H1 (cell line): ENCODE data around the gene IL31RA. TPM values are rescaled to one million over a fixed set of nuclear protein-coding genes. Genes with fewer than 3 reads are reported as not detected.

Experiments
- CTCF ChIA-PET: fragments of 300-600 bp; sonication (Branson Sonifier 250); formaldehyde crosslinking; loops from one replicate; lab custom pipeline; 2021; ENCODE audit not compliant: partially characterized antibody; lab: Charles Lee
- POLR2A ChIA-PET: fragments of 300-600 bp; sonication (Branson Sonifier 250); formaldehyde crosslinking; loops from one replicate; lab custom pipeline; 2021; ENCODE audit warnings: inconsistent platforms; ENCODE audit not compliant: partially characterized antibody; lab: Charles Lee
- DNase-seq, 2 experiments: peaks; one replicate each; pipeline versions ENCODE4 v3.0.0 to v3.0.0-alpha.2; 2010 to 2022; ENCODE audit warnings: low spot score in 2 of 2, low read depth in 1 of 2, mixed read lengths in 1 of 2
- FAIRE-seq: peaks from 2 replicates; lab custom pipeline; 2011; peaks lifted over from hg19 to GRCh38; lab: Jason Lieb, UNC
- H2AFZ ChIP-seq: 2 replicates; pipeline ENCODE4 v1.8.1; 2012; ENCODE audit warnings: low read length, inconsistent platforms
- H2AK5ac ChIP-seq: 2 replicates; pipeline ENCODE4 v1.6.1; 2013; ENCODE audit warnings: low read depth, low read length
- H2BK120ac ChIP-seq: replicated peaks from 2 replicates; pipeline ENCODE3; 2013; ENCODE audit warnings: low read depth, low read length, inconsistent platforms
- H2BK12ac ChIP-seq: 2 replicates; pipeline ENCODE4 v1.6.1; 2013; ENCODE audit warnings: low read depth, low read length
- H2BK15ac ChIP-seq: 2 replicates; pipeline ENCODE4 v1.6.1; 2013; ENCODE audit warnings: low read length
- H2BK20ac ChIP-seq: 2 replicates; pipeline ENCODE4 v1.6.1; 2013; ENCODE audit warnings: low read length
- H2BK5ac ChIP-seq: 2 replicates; pipeline ENCODE4 v1.6.1; 2013; ENCODE audit warnings: low read depth, low read length
- H3K14ac ChIP-seq: 2 replicates; pipeline ENCODE4 v1.6.1; 2013; ENCODE audit warnings: inconsistent platforms; ENCODE audit not compliant: insufficient read length
- H3K18ac ChIP-seq: 2 replicates; pipeline ENCODE4 v1.6.1; 2013; ENCODE audit warnings: low read length; ENCODE audit errors: extremely low read depth
- H3K23ac ChIP-seq: 2 replicates; pipeline ENCODE4 v1.6.1; 2013; ENCODE audit warnings: inconsistent platforms; ENCODE audit not compliant: insufficient read length
- H3K23me2 ChIP-seq: 2 replicates; pipeline ENCODE4 v1.6.1; 2013; ENCODE audit warnings: low read depth, low read length
- H3K27ac ChIP-seq: 2 replicates; pipeline ENCODE4 v1.6.1; 2011; ENCODE audit warnings: low read depth, low read length, inconsistent platforms
- H3K27me3 ChIP-seq, 4 experiments: replicated peaks in 1 of 4; 1 replicate in 1 of 4; 2 replicates in 3 of 4; pipeline versions ENCODE4 v1.6.1 to v1.8.1; 2011 to 2013; ENCODE audit warnings: low read length in 3 of 4, mild to moderate bottlenecking in 3 of 4, inconsistent platforms in 2 of 4, mixed read lengths in 2 of 4, moderate library complexity in 1 of 4; ENCODE audit not compliant: control insufficient read depth in 3 of 4, insufficient read depth in 3 of 4; ENCODE audit errors: extremely low read depth in 1 of 4
- H3K36me3 ChIP-seq, 4 experiments: 2 replicates each; pipeline versions ENCODE4 v1.6.1 to v1.8.1; 2011 to 2013; ENCODE audit warnings: mild to moderate bottlenecking in 4 of 4, low read length in 3 of 4, moderate library complexity in 2 of 4, control low read depth in 1 of 4, inconsistent platforms in 1 of 4; ENCODE audit not compliant: insufficient read depth in 4 of 4, control insufficient read depth in 2 of 4
- H3K4ac ChIP-seq: replicated peaks from 2 replicates; pipeline ENCODE3; 2013; ENCODE audit warnings: low read length, low read depth, mixed read lengths, inconsistent platforms; ENCODE audit not compliant: insufficient read length
- H3K4me1 ChIP-seq, 4 experiments: replicated peaks in 1 of 4; 1 replicate in 1 of 4; 2 replicates in 3 of 4; pipeline versions ENCODE4 v1.6.1 to v1.8.1; 2011 to 2013; ENCODE audit warnings: low read length in 3 of 4, inconsistent platforms in 2 of 4, mixed read lengths in 1 of 4; ENCODE audit not compliant: insufficient read depth in 4 of 4, control insufficient read depth in 3 of 4
- H3K4me2 ChIP-seq, 2 experiments: 2 replicates each; pipeline versions ENCODE4 v1.6.1 to v1.8.1; 2011 to 2013; ENCODE audit warnings: low read depth in 2 of 2, low read length in 2 of 2, control low read depth in 1 of 2, inconsistent platforms in 1 of 2, mild to moderate bottlenecking in 1 of 2; ENCODE audit not compliant: insufficient read depth in 1 of 2
- H3K4me3 ChIP-seq, 4 experiments: fragments of 200-600, 300-600 bp in 1 of 4; sonication (generic), shearing (Covaris generic), sonication (Bioruptor Twin) in 1 of 4; 2 replicates each; pipeline versions ENCODE4 v1.5.1 to v1.8.1; 2011 to 2016; ENCODE audit warnings: low read length in 4 of 4, low read depth in 3 of 4, control low read depth in 2 of 4, inconsistent platforms in 2 of 4, mild to moderate bottlenecking in 2 of 4, mixed read lengths in 1 of 4, moderate library complexity in 1 of 4; ENCODE audit not compliant: insufficient read depth in 2 of 4; ENCODE audit errors: extremely low read depth in 1 of 4
- H3K56ac ChIP-seq: replicated peaks from 2 replicates; pipeline ENCODE3; 2013; ENCODE audit warnings: low read depth, mild to moderate bottlenecking, mixed read lengths, low read length, inconsistent platforms; ENCODE audit not compliant: insufficient read length
- H3K79me1 ChIP-seq: 2 replicates; pipeline ENCODE4 v1.6.1; 2013; ENCODE audit warnings: low read depth, low read length, control low read depth
- H3K79me2 ChIP-seq, 2 experiments: 2 replicates each; pipeline versions ENCODE4 v1.6.1 to v1.8.1; 2012 to 2013; ENCODE audit warnings: low read length in 2 of 2, mild to moderate bottlenecking in 2 of 2, inconsistent platforms in 1 of 2; ENCODE audit not compliant: insufficient read depth in 2 of 2, control insufficient read depth in 1 of 2
- H3K9ac ChIP-seq, 4 experiments: replicated peaks in 1 of 4; 1 replicate in 1 of 4; 2 replicates in 3 of 4; pipeline versions ENCODE4 v1.6.1 to v1.8.1; 2011 to 2013; ENCODE audit warnings: low read depth in 3 of 4, low read length in 3 of 4, control low read depth in 2 of 4, mild to moderate bottlenecking in 2 of 4, moderate library complexity in 2 of 4, inconsistent platforms in 1 of 4; ENCODE audit errors: extremely low read depth in 1 of 4
- H3K9me3 ChIP-seq, 2 experiments: 2 replicates each; pipeline versions ENCODE4 v1.6.1 to v1.8.1; 2012 to 2013; ENCODE audit warnings: mild to moderate bottlenecking in 2 of 2, moderate library complexity in 2 of 2, control low read depth in 1 of 2, inconsistent platforms in 1 of 2, low read depth in 1 of 2, low read length in 1 of 2, mixed read lengths in 1 of 2; ENCODE audit not compliant: insufficient read depth in 2 of 2
- H4K20me1 ChIP-seq, 2 experiments: replicated peaks in 1 of 2; 2 replicates each; pipeline versions ENCODE3 to v1.8.1; 2011 to 2013; ENCODE audit warnings: inconsistent platforms in 2 of 2, low read length in 2 of 2, mild to moderate bottlenecking in 1 of 2; ENCODE audit not compliant: insufficient read depth in 2 of 2, control insufficient read depth in 1 of 2
- H4K5ac ChIP-seq: 2 replicates; pipeline ENCODE4 v1.6.1; 2013; ENCODE audit warnings: low read length, low read depth, mixed read lengths, inconsistent platforms; ENCODE audit not compliant: insufficient read length
- H4K8ac ChIP-seq: 2 replicates; pipeline ENCODE4 v1.8.0; 2013; ENCODE audit warnings: mild to moderate bottlenecking, moderate library complexity, low read length, inconsistent platforms; ENCODE audit not compliant: insufficient read depth; ENCODE audit errors: extremely low read depth
- H4K91ac ChIP-seq: replicated peaks from 2 replicates; pipeline ENCODE3; 2013; ENCODE audit warnings: low read length, mixed read lengths, inconsistent platforms; ENCODE audit not compliant: insufficient read length
- KDM1A ChIP-seq: fragments of 200-600, 300-600 bp; sonication (generic); IDR thresholded peaks from 2 replicates; pipeline ENCODE4 v1.7.1; 2016; ENCODE audit warnings: mild to moderate bottlenecking, low read length, borderline replicate concordance
- KDM4A ChIP-seq: IDR thresholded peaks from one replicate; pipeline ENCODE4 v1.7.1; 2012; ENCODE audit warnings: low read depth, mild to moderate bottlenecking, moderate library complexity, low read length, inconsistent platforms; ENCODE audit not compliant: severe bottlenecking
- POLR2AphosphoS5 ChIP-seq: IDR thresholded peaks from 2 replicates; pipeline ENCODE4 v1.6.1; 2011; ENCODE audit warnings: low read depth, low read length
- RNF2 ChIP-seq: fragments of 200-900, 300-1000 bp; sonication (generic); IDR thresholded peaks from 2 replicates; pipeline ENCODE4 v1.7.1; 2016; ENCODE audit warnings: borderline replicate concordance, low read depth, mild to moderate bottlenecking, antibody characterized with exemption, low read length; ENCODE audit not compliant: poor library complexity, severe bottlenecking; ENCODE audit errors: missing control alignments
- TAF1 ChIP-seq: IDR thresholded peaks from 2 replicates; pipeline ENCODE4 v1.6.1; 2011; ENCODE audit warnings: mild to moderate bottlenecking, low read depth, low read length
- TEAD4 ChIP-seq: IDR thresholded peaks from 2 replicates; pipeline ENCODE4 v1.6.1; 2012; ENCODE audit warnings: low read depth, low read length, inconsistent platforms, mixed read lengths
- ZNF274 ChIP-seq: IDR thresholded peaks from 2 replicates; pipeline ENCODE4 v1.7.0; 2012; ENCODE audit warnings: low read length, borderline replicate concordance; ENCODE audit errors: extremely low read depth
- WGBS, 2 experiments: shearing (Covaris generic) in 1 of 2; methylation state at CpG; one replicate each; pipeline versions ENCODE4 v1.1.6 to v1.1.7; 2013 to 2015; ENCODE audit warnings: low lambda C conversion rate in 2 of 2, mixed read lengths in 2 of 2, inconsistent platforms in 1 of 2, low coverage in 1 of 2, missing lambda C conversion rate in 1 of 2; ENCODE audit not compliant: insufficient replicate concordance in 2 of 2, insufficient coverage in 1 of 2, insufficient read length in 1 of 2; ENCODE audit errors: extremely low coverage in 1 of 2, missing lambda C conversion rate in 1 of 2; 5-methylcytosine and 5-hydroxymethylcytosine counted together
- polyA plus RNA-seq, 7 experiments: library from polyadenylated mRNA; depleted of rRNA in 3 of 7; stranded (reverse) in 5 of 7; unstranded in 2 of 7; fragments of >200 nt in 5 of 7; fragments of 200-250 nt in 2 of 7; gene quantifications; 1 replicate in 5 of 7; 2 replicates in 1 of 7; 4 replicates in 1 of 7; pipeline versions ENCODE4 v1.2.1 to v1.2.3, GENCODE V29; 2011 to 2013; ENCODE audit warnings: missing spikeins in 2 of 7, mixed read lengths in 2 of 7
- total RNA-seq: library from RNA; stranded (reverse); fragmentation: NEBNext Ultra II Directional; extraction: Animal tissue kit (Norgen Biotek cat#: 25700); gene quantifications from 2 replicates; pipeline ENCODE4 v1.2.1, GENCODE V29; 2021
- TF ChIP-seq, protein P1 (sequence below): IDR thresholded peaks from 2 replicates; pipeline ENCODE4 v1.6.1; 2011; ENCODE audit warnings: low read length, improper control_type of control experiment
- TF ChIP-seq, protein P2 (sequence below), 3 experiments: IDR thresholded peaks; 1 replicate in 2 of 3; 2 replicates in 1 of 3; pipeline versions ENCODE4 v1.5.1 to v1.6.1; 2011; ENCODE audit warnings: low read length in 3 of 3, mild to moderate bottlenecking in 3 of 3, inconsistent platforms in 2 of 3, low read depth in 1 of 3, moderate library complexity in 1 of 3; ENCODE audit not compliant: insufficient read depth in 1 of 3; ENCODE audit errors: control extremely low read depth in 1 of 3

Gene IL31RA
- total and polyA plus RNA-seq, 2 of the 8 experiments (the other 6 are each of a cell fraction or from before 2014, with no cell fraction given) = not detected

DNA sequence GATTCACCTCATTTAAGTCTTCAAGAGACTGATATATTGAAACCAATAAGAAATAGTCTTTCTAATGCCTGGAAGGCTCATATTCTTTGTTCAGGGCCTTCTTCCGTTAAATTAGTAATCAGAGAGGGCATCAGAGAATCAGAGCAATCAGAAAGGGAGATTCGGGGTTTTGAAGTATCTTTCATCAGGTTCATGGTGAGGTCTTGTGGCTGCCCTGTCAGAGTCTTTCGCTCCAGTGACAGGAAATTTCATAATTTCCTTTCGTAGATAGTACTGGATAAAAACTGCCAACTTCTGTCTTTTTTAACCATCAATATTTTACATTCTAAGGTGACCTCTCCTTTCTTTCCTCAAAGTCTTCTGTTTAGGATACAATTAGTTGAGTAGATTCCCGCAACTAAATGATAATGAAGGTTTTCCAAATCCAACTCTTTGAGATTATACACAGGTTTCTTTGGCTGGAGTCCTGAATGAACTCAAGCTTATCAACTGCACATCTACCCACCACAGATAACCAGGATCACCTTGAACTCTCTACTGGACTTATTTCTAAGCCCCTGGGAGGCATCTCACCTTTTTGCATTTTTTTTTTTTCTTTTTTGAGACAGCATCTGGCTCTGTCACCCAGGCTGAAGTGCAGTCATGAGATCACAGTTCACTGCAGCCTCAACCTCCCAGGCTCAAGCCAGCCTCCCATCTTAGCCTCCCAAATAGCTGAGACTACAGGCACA lies 5.5 kb downstream of the IL31RA start:
- no peaks in the 10 kb centered on the region for H3K36me3 ChIP-seq
- H3K79me1 ChIP-seq = no peaks in the 10 kb centered on the region
- H4K20me1 ChIP-seq = no peaks in the 10 kb centered on the region
- H3K4me3 ChIP-seq = no peak overlapping the region
- no peak for FAIRE-seq
- no peak overlapping the region for H3K18ac ChIP-seq
- DNase-seq = no peak
- WGBS, 2 experiments = 82% methylated on average over 5 of the region's 5 CpGs; no CpG with 5 or more reads in 1 of the 2 experiments
- no peaks in the 10 kb centered on the region for H3K27me3 ChIP-seq
- no peaks in the 10 kb centered on the region for H3K23me2 ChIP-seq
- H3K27ac ChIP-seq = no peak overlapping the region
- no peak overlapping the region for H3K14ac ChIP-seq
- no peak overlapping the region for H2BK5ac ChIP-seq
- no peak overlapping the region for H3K4me2 ChIP-seq
- no peaks in the 10 kb centered on the region for H3K4me1 ChIP-seq
- H3K4ac ChIP-seq = no peak overlapping the region
- H2BK12ac ChIP-seq = no peak overlapping the region
- H3K9ac ChIP-seq = no peak overlapping the region
- no peak overlapping the region for H2BK120ac ChIP-seq
- no peak overlapping the region for H3K23ac ChIP-seq
- no peak overlapping the region for H4K5ac ChIP-seq
- H3K56ac ChIP-seq = no peak overlapping the region
- no peak overlapping the region for H4K91ac ChIP-seq
- H3K9me3 ChIP-seq = 0 out of 4 replicates have a peak, but pooled peaks cover 0 to 4% of the 10 kb centered on the region in 2 experiments
- POLR2A ChIA-PET = no interaction called here
- H3K79me2 ChIP-seq = no peaks in the 10 kb centered on the region
- H2AK5ac ChIP-seq = no peak overlapping the region
- CTCF ChIA-PET = no interaction called here
- H2AFZ ChIP-seq = no peak overlapping the region
- H2BK20ac ChIP-seq = no peak overlapping the region
- no peak overlapping the region for H4K8ac ChIP-seq
- no peak overlapping the region for H2BK15ac ChIP-seq
- TF ChIP-seq KDM1A (no peak), TAF1 (no peak), TEAD4 (no peak), ZNF274 (no peak), POLR2AphosphoS5 (no peak), RNF2 (no peak), KDM4A (no peak)
- TF ChIP-seq, protein P1, sequence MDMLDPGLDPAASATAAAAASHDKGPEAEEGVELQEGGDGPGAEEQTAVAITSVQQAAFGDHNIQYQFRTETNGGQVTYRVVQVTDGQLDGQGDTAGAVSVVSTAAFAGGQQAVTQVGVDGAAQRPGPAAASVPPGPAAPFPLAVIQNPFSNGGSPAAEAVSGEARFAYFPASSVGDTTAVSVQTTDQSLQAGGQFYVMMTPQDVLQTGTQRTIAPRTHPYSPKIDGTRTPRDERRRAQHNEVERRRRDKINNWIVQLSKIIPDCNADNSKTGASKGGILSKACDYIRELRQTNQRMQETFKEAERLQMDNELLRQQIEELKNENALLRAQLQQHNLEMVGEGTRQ = no peak
- TF ChIP-seq, protein P2, sequence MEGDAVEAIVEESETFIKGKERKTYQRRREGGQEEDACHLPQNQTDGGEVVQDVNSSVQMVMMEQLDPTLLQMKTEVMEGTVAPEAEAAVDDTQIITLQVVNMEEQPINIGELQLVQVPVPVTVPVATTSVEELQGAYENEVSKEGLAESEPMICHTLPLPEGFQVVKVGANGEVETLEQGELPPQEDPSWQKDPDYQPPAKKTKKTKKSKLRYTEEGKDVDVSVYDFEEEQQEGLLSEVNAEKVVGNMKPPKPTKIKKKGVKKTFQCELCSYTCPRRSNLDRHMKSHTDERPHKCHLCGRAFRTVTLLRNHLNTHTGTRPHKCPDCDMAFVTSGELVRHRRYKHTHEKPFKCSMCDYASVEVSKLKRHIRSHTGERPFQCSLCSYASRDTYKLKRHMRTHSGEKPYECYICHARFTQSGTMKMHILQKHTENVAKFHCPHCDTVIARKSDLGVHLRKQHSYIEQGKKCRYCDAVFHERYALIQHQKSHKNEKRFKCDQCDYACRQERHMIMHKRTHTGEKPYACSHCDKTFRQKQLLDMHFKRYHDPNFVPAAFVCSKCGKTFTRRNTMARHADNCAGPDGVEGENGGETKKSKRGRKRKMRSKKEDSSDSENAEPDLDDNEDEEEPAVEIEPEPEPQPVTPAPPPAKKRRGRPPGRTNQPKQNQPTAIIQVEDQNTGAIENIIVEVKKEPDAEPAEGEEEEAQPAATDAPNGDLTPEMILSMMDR (IDR thresholded peaks at IDR 0.05; ENCODE audit: control extremely low read depth in 1 of 3, insufficient read depth in 1 of 3, low read depth in 1 of 3, low read length in 3 of 3) = no peak
